Measurements from ENCODE around the gene CARD10.
A peak's percentile ranks its signal among the peaks of the same experiment; 100 is the strongest.

CARD10 gene

DNA sequence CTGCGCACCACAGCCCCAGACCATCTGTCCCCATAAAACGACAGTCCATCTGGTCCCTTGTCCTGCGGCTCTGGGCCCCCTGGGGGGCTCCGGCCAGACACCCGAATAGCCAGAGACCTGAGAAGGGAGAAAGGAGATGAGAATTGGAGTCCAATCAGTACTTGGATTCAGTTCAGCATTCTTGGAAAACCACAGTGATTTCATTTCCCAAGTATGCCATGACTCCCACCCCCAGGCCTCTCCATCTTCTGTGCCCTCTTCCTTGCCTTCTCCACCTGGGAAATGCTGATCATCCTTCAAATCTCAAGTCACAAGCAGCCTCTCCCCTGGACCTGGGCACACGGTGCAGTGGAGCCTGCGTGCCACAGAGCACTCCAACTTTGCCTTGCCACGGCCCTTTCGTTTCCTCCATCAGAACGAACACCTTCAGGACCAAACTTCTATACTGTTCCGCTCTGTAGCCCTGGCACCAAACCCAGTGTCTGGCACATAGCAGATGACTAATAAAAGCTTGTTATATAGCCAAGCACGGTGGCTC is 22.1 kb downstream of the CARD10 start:
- H3K36me3 ChIP-seq (ENCODE audit: control insufficient read depth, insufficient read depth, low read length), result no peaks in the 10 kb centered on the region
- H3K9ac ChIP-seq (ENCODE audit: low read depth, low read length), result no peak overlapping the region
- peaks cover 9% of the 10 kb centered on the region for H3K4me1 ChIP-seq (ENCODE audit: control insufficient read depth, insufficient read depth, low read length)
- H3K27me3 ChIP-seq (ENCODE audit: control insufficient read depth, insufficient read depth, low read length), result no peaks in the 10 kb centered on the region
- no peak overlapping the region for H3K4me3 ChIP-seq (ENCODE audit: low read depth, low read length)
- H3K9me3 ChIP-seq (ENCODE audit: control insufficient read depth, insufficient read depth, low read length), result no peaks in the 10 kb centered on the region

DNA sequence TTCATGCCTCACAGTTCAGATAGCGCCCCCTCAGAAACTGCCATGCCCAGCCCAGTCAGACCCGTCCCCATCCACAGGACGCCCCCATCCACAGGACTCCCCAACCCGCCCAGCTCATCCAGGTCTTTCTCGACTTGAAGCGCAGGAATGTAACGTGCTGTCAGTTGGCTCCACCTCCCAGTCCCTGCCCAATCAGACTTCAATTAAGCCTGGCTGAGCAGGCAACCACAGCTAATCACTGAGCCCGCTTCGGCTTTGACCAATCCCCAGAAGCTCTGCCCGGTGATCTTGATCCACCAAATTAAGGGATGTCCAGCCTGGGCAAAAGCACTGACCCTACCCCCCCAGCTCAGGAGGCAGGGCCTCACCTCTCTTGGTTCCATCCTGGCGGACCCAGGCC is 22.6 kb downstream of the CARD10 start:
- Histone ChIP-seq H3K9me3 (ENCODE audit: control insufficient read depth, insufficient read depth, low read length) (no peaks in the 10 kb centered on the region), H3K4me1 (ENCODE audit: control insufficient read depth, insufficient read depth, low read length) (peaks cover 6% of the 10 kb centered on the region), H3K9ac (ENCODE audit: low read depth, low read length) (no peak overlapping the region), H3K36me3 (ENCODE audit: control insufficient read depth, insufficient read depth, low read length) (no peaks in the 10 kb centered on the region), H3K4me3 (ENCODE audit: low read depth, low read length) (no peak overlapping the region), H3K27me3 (ENCODE audit: control insufficient read depth, insufficient read depth, low read length) (no peaks in the 10 kb centered on the region)

DNA sequence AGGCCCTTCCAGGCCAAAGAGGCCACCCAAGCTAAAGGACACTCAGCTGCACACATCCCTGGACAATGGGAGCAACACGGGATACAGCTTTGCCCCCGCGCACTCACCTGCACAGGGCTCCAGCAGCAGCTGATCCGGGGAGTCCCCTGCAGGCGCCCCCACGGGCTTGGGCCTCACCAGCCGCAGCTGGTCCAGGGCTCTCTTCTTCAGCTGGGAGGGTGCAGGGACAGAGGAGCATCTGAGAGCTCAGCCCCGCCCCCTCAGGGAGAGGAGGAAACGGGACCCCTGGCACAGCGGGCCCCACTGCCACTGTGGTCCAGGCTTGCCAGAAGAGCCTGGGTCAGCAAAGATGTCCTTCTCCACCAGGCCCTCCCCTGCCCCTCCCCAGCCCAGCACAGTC is 25.2 kb downstream of the CARD10 start:
- Histone ChIP-seq H3K9ac (ENCODE audit: low read depth, low read length) (no peak overlapping the region), H3K4me3 (ENCODE audit: low read depth, low read length) (no peak overlapping the region), H3K4me1 (ENCODE audit: control insufficient read depth, insufficient read depth, low read length) (peaks cover 2% of the 10 kb centered on the region), H3K36me3 (ENCODE audit: control insufficient read depth, insufficient read depth, low read length) (peaks cover 4% of the 10 kb centered on the region), H3K27me3 (ENCODE audit: control insufficient read depth, insufficient read depth, low read length) (no peaks in the 10 kb centered on the region), H3K9me3 (ENCODE audit: control insufficient read depth, insufficient read depth, low read length) (no peaks in the 10 kb centered on the region)

GRCh38 chr22:37492428-37493344 is 26.5 kb downstream of the CARD10 start:
- Histone ChIP-seq H3K9me3 (ENCODE audit: control insufficient read depth, insufficient read depth, low read length) (no peaks in the 10 kb centered on the region), H3K4me1 (ENCODE audit: control insufficient read depth, insufficient read depth, low read length) (peaks cover 2% of the 10 kb centered on the region), H3K4me3 (ENCODE audit: low read depth, low read length) (no peak overlapping the region), H3K9ac (ENCODE audit: low read depth, low read length) (no peak overlapping the region), H3K36me3 (ENCODE audit: control insufficient read depth, insufficient read depth, low read length) (peaks cover 4% of the 10 kb centered on the region), H3K27me3 (ENCODE audit: control insufficient read depth, insufficient read depth, low read length) (no peaks in the 10 kb centered on the region)

DNA sequence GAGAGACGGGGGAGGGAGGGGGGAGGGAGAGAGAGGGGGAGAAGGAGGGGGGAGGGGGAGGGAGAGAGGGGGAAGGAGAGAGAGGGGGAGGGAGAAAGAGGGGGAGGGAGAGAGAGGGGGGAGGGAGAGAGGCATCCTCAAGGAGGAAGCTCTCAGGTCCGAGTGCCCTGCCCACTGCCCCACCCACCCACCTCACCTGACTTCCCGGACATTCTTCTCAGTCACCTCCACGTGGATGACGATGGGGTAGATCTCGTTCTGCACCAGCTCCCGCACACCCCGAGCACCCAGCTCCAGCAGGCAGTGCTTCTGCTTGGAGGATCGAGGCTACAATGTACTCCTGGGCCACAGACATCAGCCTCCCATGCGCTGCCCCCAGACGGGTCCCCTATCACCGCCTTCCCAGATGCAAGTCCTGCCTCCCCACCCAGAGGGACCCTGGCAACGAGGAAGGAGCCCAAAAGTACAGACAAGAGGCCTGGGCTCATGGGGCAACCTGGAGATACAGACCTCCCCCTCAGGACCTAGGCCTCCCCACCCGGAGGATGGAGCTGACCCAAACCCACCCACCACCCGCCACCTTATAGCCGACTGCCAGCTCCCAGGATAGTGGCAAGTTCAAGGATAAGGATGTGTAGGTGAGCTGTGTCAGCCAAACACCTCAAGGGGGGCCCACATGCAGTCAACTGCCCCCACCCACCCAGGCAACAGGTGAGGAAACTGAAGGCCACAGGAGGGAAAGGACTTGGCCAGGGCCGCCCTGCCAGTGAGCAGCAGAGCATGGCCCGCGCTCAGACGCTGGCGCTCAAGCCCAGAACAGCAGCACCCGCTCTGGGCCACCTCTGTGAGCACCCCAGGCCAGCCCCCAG is 27.4 kb downstream of the CARD10 start:
- Histone ChIP-seq H3K4me1 (ENCODE audit: control insufficient read depth, insufficient read depth, low read length) (peaks cover 2% of the 10 kb centered on the region), H3K27me3 (ENCODE audit: control insufficient read depth, insufficient read depth, low read length) (no peaks in the 10 kb centered on the region), H3K9me3 (ENCODE audit: control insufficient read depth, insufficient read depth, low read length) (no peaks in the 10 kb centered on the region), H3K4me3 (ENCODE audit: low read depth, low read length) (no peak overlapping the region), H3K36me3 (ENCODE audit: control insufficient read depth, insufficient read depth, low read length) (peaks cover 4% of the 10 kb centered on the region), H3K9ac (ENCODE audit: low read depth, low read length) (no peak overlapping the region)

DNA sequence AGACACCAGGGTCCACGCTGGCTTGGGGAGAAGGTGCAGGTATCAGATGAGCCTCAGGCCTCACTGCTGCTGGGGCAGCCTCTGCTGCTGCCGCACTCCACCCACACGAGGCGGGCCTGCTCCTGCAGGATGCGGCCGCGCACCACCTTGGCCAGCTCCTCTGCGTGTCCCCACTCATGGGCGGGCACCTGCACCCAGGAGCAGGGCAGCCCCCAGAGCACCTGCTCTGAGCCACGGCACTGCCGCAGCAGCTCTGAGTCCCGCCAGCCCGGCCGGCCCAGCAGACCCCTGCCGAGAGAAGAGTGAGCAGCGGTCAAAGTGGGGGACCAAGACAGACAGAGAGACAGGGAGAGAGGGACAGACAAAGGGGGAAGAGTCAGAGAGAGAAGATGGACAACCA is 28.1 kb downstream of the CARD10 start:
- H3K27me3 ChIP-seq (ENCODE audit: control insufficient read depth, insufficient read depth, low read length), result no peaks in the 10 kb centered on the region
- no peaks in the 10 kb centered on the region for H3K9me3 ChIP-seq (ENCODE audit: control insufficient read depth, insufficient read depth, low read length)
- no peak overlapping the region for H3K4me3 ChIP-seq (ENCODE audit: low read depth, low read length)
- H3K4me1 ChIP-seq (ENCODE audit: control insufficient read depth, insufficient read depth, low read length), result peaks cover 6% of the 10 kb centered on the region
- peaks cover 4% of the 10 kb centered on the region for H3K36me3 ChIP-seq (ENCODE audit: control insufficient read depth, insufficient read depth, low read length)
- no peak overlapping the region for H3K9ac ChIP-seq (ENCODE audit: low read depth, low read length)

- peaks cover 6% of the 10 kb centered on the region for H3K4me1 ChIP-seq (ENCODE audit: control insufficient read depth, insufficient read depth, low read length)
- H3K9ac ChIP-seq (ENCODE audit: low read depth, low read length), result no peak overlapping the region
- no peaks in the 10 kb centered on the region for H3K27me3 ChIP-seq (ENCODE audit: control insufficient read depth, insufficient read depth, low read length)
- peaks cover 4% of the 10 kb centered on the region for H3K36me3 ChIP-seq (ENCODE audit: control insufficient read depth, insufficient read depth, low read length)
- no peak overlapping the region for H3K4me3 ChIP-seq (ENCODE audit: low read depth, low read length)
- H3K9me3 ChIP-seq (ENCODE audit: control insufficient read depth, insufficient read depth, low read length), result no peaks in the 10 kb centered on the region
Measured at GRCh38 chr22:37489983-37490382, 29.2 kb downstream of the CARD10 start.

GRCh38 chr22:37488337-37489135 is 30.7 kb downstream of the CARD10 start:
- Histone ChIP-seq H3K4me3 (ENCODE audit: low read depth, low read length) (no peak overlapping the region), H3K9ac (ENCODE audit: low read depth, low read length) (no peak overlapping the region), H3K9me3 (ENCODE audit: control insufficient read depth, insufficient read depth, low read length) (no peaks in the 10 kb centered on the region), H3K4me1 (ENCODE audit: control insufficient read depth, insufficient read depth, low read length) (peaks cover 6% of the 10 kb centered on the region), H3K27me3 (ENCODE audit: control insufficient read depth, insufficient read depth, low read length) (no peaks in the 10 kb centered on the region), H3K36me3 (ENCODE audit: control insufficient read depth, insufficient read depth, low read length) (peaks cover 4% of the 10 kb centered on the region)

DNA sequence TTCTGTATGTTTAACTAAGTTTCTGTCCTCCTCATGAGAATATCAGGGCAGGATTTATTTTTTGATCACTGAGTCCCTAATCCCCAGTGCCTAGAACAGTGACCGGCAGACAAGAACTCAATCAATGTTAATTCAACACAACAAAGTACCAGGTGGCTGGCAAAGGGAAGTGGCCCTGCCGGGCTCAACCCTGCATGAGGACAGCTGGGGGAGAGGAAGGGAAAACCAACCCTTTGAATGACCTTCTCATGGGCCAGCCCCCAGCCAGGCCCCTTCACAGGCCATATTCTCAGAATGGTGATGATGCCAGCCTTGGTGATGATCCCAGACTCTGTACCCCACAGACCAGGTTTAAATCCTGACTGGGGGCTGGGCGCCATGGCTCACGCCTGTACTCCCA is 31.6 kb downstream of the CARD10 start:
- Histone ChIP-seq H3K36me3 (ENCODE audit: control insufficient read depth, insufficient read depth, low read length) (peaks cover 4% of the 10 kb centered on the region), H3K9me3 (ENCODE audit: control insufficient read depth, insufficient read depth, low read length) (no peaks in the 10 kb centered on the region), H3K9ac (ENCODE audit: low read depth, low read length) (no peak overlapping the region), H3K4me1 (ENCODE audit: control insufficient read depth, insufficient read depth, low read length) (peaks cover 4% of the 10 kb centered on the region), H3K27me3 (ENCODE audit: control insufficient read depth, insufficient read depth, low read length) (no peaks in the 10 kb centered on the region), H3K4me3 (ENCODE audit: low read depth, low read length) (no peak overlapping the region)

- H3K9me3 ChIP-seq (ENCODE audit: control insufficient read depth, insufficient read depth, low read length), result no peaks in the 10 kb centered on the region
- peaks cover 4% of the 10 kb centered on the region for H3K4me1 ChIP-seq (ENCODE audit: control insufficient read depth, insufficient read depth, low read length)
- H3K36me3 ChIP-seq (ENCODE audit: control insufficient read depth, insufficient read depth, low read length), result peaks cover 4% of the 10 kb centered on the region
- no peaks in the 10 kb centered on the region for H3K27me3 ChIP-seq (ENCODE audit: control insufficient read depth, insufficient read depth, low read length)
- H3K9ac ChIP-seq (ENCODE audit: low read depth, low read length), result no peak overlapping the region
- H3K4me3 ChIP-seq (ENCODE audit: low read depth, low read length), result no peak overlapping the region
Measured at GRCh38 chr22:37487129-37487528, 32.1 kb downstream of the CARD10 start.

GRCh38 chr22:37486224-37486845 is 32.9 kb downstream of the CARD10 start, which contains the start of gene MFNG:
TSS of gene MFNG (minus strand) at chr22:37486384. CDS start at chr22:37486177, 207 bp downstream.
- Histone ChIP-seq H3K4me3 (ENCODE audit: low read depth, low read length) (peak within 1 kb of the TSS; percentile 45), H3K36me3 (ENCODE audit: control insufficient read depth, insufficient read depth, low read length) (peaks cover 4% of the 10 kb centered on the region), H3K4me1 (ENCODE audit: control insufficient read depth, insufficient read depth, low read length) (peaks cover 4% of the 10 kb centered on the region), H3K27me3 (ENCODE audit: control insufficient read depth, insufficient read depth, low read length) (no peaks in the 10 kb centered on the region), H3K9me3 (ENCODE audit: control insufficient read depth, insufficient read depth, low read length) (no peaks in the 10 kb centered on the region), H3K9ac (ENCODE audit: low read depth, low read length) (no peak within 1 kb of the TSS)
